A549 (cell line): ENCODE data around the gene TMCO4.

Experiments
- BHLHE40 ChIP-seq: IDR thresholded peaks from 2 replicates; pipeline ENCODE4 v1.6.1; 2012; ENCODE audit warnings: low read depth, low read length, inconsistent platforms
- CEBPB ChIP-seq, 2 experiments: fragments of >200 bp in 1 of 2; sonication (Bioruptor Twin) in 1 of 2; formaldehyde crosslinking in 1 of 2; IDR thresholded peaks; 2 replicates each; pipeline ENCODE4 v1.6.1; 2012 to 2016
- EHMT2 ChIP-seq: fragments of 200-600 bp; sonication (generic); IDR thresholded peaks from 2 replicates; pipeline ENCODE4 v1.6.1; 2016; ENCODE audit warnings: antibody characterized with exemption, low read depth, mild to moderate bottlenecking, moderate library complexity
- HDAC2 ChIP-seq: fragments of 200-600 bp; sonication (generic); IDR thresholded peaks from 2 replicates; pipeline ENCODE4 v1.6.1; 2016
- HOXA7 ChIP-seq: fragments of 250-450 bp; sonication (Bioruptor Pico); IDR thresholded peaks from 2 replicates; pipeline ENCODE4 v1.5.0; 2020; ENCODE audit warnings: mild to moderate bottlenecking, moderate library complexity
- JUN ChIP-seq, 2 experiments: fragments of >200 bp; sonication (Bioruptor Twin); formaldehyde crosslinking; IDR thresholded peaks; 2 replicates in 1 of 2; 3 replicates in 1 of 2; pipeline ENCODE4 v1.6.1; 2016 to 2017
- MAFK ChIP-seq: fragments of 450-650 bp; IDR thresholded peaks from 2 replicates; pipeline ENCODE4 v1.6.1; 2014; ENCODE audit not compliant: partially characterized antibody
- MYC ChIP-seq: IDR thresholded peaks from 2 replicates; pipeline ENCODE4 v1.6.1; 2012; ENCODE audit warnings: mild to moderate bottlenecking, inconsistent platforms, low read length, improper control_type of control experiment, borderline replicate concordance
- POLR2A ChIP-seq: IDR thresholded peaks from 2 replicates; pipeline ENCODE4 v1.6.1; 2012; ENCODE audit warnings: mild to moderate bottlenecking, low read length
- SMC3 ChIP-seq: fragments of >200 bp; sonication (Bioruptor Twin); formaldehyde crosslinking; IDR thresholded peaks from 3 replicates; pipeline ENCODE4 v1.6.1; 2018; ENCODE audit warnings: inconsistent platforms
- TF ChIP-seq, protein P1 (sequence below): fragments of >200 bp; sonication (Bioruptor Twin); formaldehyde crosslinking; IDR thresholded peaks from 3 replicates; pipeline ENCODE4 v1.5.1; 2016
- TF ChIP-seq, protein P2 (sequence below): fragments of 200-600 bp; sonication (generic); IDR thresholded peaks from 2 replicates; pipeline ENCODE4 v1.6.1; 2016; ENCODE audit warnings: antibody characterized with exemption, mild to moderate bottlenecking, moderate library complexity
- TF ChIP-seq, protein P3 (sequence below): IDR thresholded peaks from 2 replicates; pipeline ENCODE4 v1.6.1; 2012; ENCODE audit warnings: low read depth, borderline replicate concordance

DNA sequence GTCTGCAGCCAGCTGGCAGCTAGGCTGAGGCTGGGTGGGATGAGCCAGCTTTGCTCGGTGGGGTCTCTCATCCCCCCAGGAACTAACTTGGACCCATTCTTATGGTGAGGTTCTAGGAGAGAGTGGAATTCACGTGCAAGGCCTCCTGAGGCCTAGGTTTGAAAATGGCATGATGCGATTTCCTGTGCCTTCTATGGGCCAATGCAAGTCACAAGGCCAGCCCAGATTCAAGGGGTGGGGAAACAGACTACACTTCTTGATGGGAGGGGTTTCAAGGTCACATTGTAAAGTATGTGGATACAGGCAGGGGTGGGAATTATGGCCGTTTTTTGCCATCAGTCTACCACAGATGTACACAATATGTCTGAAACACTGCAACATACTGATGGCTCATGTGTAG lies 86.8 kb downstream of the TMCO4 start:
- TF ChIP-seq, protein P1, sequence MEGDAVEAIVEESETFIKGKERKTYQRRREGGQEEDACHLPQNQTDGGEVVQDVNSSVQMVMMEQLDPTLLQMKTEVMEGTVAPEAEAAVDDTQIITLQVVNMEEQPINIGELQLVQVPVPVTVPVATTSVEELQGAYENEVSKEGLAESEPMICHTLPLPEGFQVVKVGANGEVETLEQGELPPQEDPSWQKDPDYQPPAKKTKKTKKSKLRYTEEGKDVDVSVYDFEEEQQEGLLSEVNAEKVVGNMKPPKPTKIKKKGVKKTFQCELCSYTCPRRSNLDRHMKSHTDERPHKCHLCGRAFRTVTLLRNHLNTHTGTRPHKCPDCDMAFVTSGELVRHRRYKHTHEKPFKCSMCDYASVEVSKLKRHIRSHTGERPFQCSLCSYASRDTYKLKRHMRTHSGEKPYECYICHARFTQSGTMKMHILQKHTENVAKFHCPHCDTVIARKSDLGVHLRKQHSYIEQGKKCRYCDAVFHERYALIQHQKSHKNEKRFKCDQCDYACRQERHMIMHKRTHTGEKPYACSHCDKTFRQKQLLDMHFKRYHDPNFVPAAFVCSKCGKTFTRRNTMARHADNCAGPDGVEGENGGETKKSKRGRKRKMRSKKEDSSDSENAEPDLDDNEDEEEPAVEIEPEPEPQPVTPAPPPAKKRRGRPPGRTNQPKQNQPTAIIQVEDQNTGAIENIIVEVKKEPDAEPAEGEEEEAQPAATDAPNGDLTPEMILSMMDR, result no peak
- TF ChIP-seq SMC3 (no peak), CEBPB (IDR thresholded peaks at IDR 0.05) (no peak), POLR2A (no peak), MAFK (no peak), JUN (IDR thresholded peaks at IDR 0.05) (no peak), EHMT2 (no peak), HOXA7 (CRISPR knock-in tag) (no peak), BHLHE40 (no peak), MYC (no peak), HDAC2 (no peak)
- TF ChIP-seq, protein P2, sequence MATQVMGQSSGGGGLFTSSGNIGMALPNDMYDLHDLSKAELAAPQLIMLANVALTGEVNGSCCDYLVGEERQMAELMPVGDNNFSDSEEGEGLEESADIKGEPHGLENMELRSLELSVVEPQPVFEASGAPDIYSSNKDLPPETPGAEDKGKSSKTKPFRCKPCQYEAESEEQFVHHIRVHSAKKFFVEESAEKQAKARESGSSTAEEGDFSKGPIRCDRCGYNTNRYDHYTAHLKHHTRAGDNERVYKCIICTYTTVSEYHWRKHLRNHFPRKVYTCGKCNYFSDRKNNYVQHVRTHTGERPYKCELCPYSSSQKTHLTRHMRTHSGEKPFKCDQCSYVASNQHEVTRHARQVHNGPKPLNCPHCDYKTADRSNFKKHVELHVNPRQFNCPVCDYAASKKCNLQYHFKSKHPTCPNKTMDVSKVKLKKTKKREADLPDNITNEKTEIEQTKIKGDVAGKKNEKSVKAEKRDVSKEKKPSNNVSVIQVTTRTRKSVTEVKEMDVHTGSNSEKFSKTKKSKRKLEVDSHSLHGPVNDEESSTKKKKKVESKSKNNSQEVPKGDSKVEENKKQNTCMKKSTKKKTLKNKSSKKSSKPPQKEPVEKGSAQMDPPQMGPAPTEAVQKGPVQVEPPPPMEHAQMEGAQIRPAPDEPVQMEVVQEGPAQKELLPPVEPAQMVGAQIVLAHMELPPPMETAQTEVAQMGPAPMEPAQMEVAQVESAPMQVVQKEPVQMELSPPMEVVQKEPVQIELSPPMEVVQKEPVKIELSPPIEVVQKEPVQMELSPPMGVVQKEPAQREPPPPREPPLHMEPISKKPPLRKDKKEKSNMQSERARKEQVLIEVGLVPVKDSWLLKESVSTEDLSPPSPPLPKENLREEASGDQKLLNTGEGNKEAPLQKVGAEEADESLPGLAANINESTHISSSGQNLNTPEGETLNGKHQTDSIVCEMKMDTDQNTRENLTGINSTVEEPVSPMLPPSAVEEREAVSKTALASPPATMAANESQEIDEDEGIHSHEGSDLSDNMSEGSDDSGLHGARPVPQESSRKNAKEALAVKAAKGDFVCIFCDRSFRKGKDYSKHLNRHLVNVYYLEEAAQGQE, result no peak
- TF ChIP-seq, protein P3, sequence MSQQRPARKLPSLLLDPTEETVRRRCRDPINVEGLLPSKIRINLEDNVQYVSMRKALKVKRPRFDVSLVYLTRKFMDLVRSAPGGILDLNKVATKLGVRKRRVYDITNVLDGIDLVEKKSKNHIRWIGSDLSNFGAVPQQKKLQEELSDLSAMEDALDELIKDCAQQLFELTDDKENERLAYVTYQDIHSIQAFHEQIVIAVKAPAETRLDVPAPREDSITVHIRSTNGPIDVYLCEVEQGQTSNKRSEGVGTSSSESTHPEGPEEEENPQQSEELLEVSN, result no peak
